Adrenal gland (tissue), 12 donors: ENCODE results near the gene AGT. TPM values are rescaled to one million over a fixed set of nuclear protein-coding genes. Genes with fewer than 3 reads are reported as not detected.
"Not testable (repeated sequence)": the region's sequence is repeated elsewhere in the genome, so short reads cannot be mapped to it uniquely, and the experiment has no call there.

ENCODE experiments used
- DNase-seq, 7 donors: peaks; one replicate each; pipeline ENCODE4 v3.0.0-alpha.2; 2019 to 2020
- H3K27ac ChIP-seq, 5 donors: fragments of 200-600 bp; sonication (generic) in 4 of 5; 1 replicate in 3 of 5; 2 replicates in 2 of 5; pipeline versions ENCODE4 v1.5.1 to v1.8.0; 2016 to 2020; ENCODE audit warnings: mild to moderate bottlenecking in 1 of 5
- H3K27me3 ChIP-seq: fragments of 200-600 bp; 2 replicates; pipeline ENCODE4 v1.8.0; 2021
- H3K36me3 ChIP-seq, 2 donors: fragments of 200-600 bp; replicated peaks in 1 of 2; 1 replicate in 1 of 2; 2 replicates in 1 of 2; pipeline versions ENCODE4 v1.5.1 to v1.8.0; 2018 to 2022
- H3K4me1 ChIP-seq, 2 donors: fragments of 200-600 bp; replicated peaks in 1 of 2; 1 replicate in 1 of 2; 2 replicates in 1 of 2; pipeline versions ENCODE4 v1.5.1 to v1.8.0; 2018 to 2021
- H3K4me3 ChIP-seq, 4 donors: fragments of 200-600 bp; sonication (generic) in 3 of 4; one replicate each; pipeline ENCODE4 v1.5.1; 2016 to 2018
- H3K9me3 ChIP-seq, 3 donors: fragments of 200-600 bp; sonication (generic) in 1 of 3; replicated peaks in 1 of 3; 1 replicate in 2 of 3; 2 replicates in 1 of 3; pipeline versions ENCODE4 v1.5.1 to v1.8.0; 2016 to 2021
- CTCF ChIP-seq, 6 experiments: fragments of 450-650 bp in 4 of 6; fragments of 200-600 bp in 2 of 6; sonication (generic) in 1 of 6; IDR thresholded peaks; 1 replicate in 5 of 6; 2 replicates in 1 of 6; pipeline versions ENCODE4 v1.5.1 to v1.8.0; 2016 to 2021; ENCODE audit warnings: antibody characterized with exemption in 6 of 6, mild to moderate bottlenecking in 2 of 6, moderate library complexity in 1 of 6
- POLR2A ChIP-seq, 2 donors: fragments of 450-650 bp; IDR thresholded peaks; one replicate each; pipeline ENCODE4 v1.6.1; 2017; ENCODE audit warnings: antibody characterized with exemption in 2 of 2, mild to moderate bottlenecking in 2 of 2, moderate library complexity in 1 of 2
- WGBS, 4 donors: extraction: QIAGEN DNeasy Blood & Tissue Kit in 2 of 4; methylation state at CpG; one replicate each; pipeline versions ENCODE4 v1.1.5 to v1.1.7; 2013 to 2017; 5-methylcytosine and 5-hydroxymethylcytosine counted together
- intact Hi-C, 2 donors: fragments of 100-400 bp; cut with DNase I; formaldehyde crosslinking; loops; one replicate each; pipeline versions ENCODE4 v1.14.1 to v1.15.0; 2022 to 2023
- polyA plus RNA-seq, 3 donors: library from polyadenylated mRNA; stranded (reverse); fragments of 200-250 nt in 2 of 3; fragments of 350-450 nt in 1 of 3; fragmentation: Illumina TruSeq in 1 of 3; extraction: RNeasy Lipid Tissue Mini Kit (QIAGEN cat#74804) in 1 of 3; gene quantifications; one replicate each; pipeline ENCODE4 v1.2.3, GENCODE V29; 2013 to 2014
- total RNA-seq, 9 donors: library from RNA; depleted of rRNA in 4 of 9; stranded (reverse); fragments of >200 nt in 4 of 9; fragments of 120-200 nt in 1 of 9; fragmentation: NEBNext Ultra II Directional in 1 of 9; extraction: Animal tissue kit (Norgen Biotek cat#: 25700) in 1 of 9; gene quantifications; one replicate each; pipeline versions ENCODE4 v1.1.0 to v1.2.4, GENCODE V29; 2013 to 2023
- donor health status: healthy with polysubstance abuse.
- donor health status: Bipolar disorder and iron deficiency.
- donor health status: DM: yes; HTN: yes; CAD: no.
- donor health status: DM: no; HTN: no; CAD: no.
- donor health status: DM: no; HTN: no; CAD: no.
- donor health status: DM: yes; HTN: yes; CAD: no.

The AGT gene
- total and polyA plus RNA-seq, 12 donors: 6.3 to 103 (median 18.7) TPM

- 97 to 100% (median 100%) methylated on average over 2 of the region's 2 CpGs for WGBS, 4 donors
- Histone ChIP-seq H3K4me3 (no peak overlapping the region), H3K9me3 (no peaks in the 10 kb centered on the region), H3K4me1 (no peaks in the 10 kb centered on the region), H3K27ac (no peak overlapping the region), H3K27me3 (no peaks in the 10 kb centered on the region), H3K36me3 (peaks cover 0 to 21% of the 10 kb centered on the region in 2 donors)
- TF ChIP-seq POLR2A (IDR thresholded peaks at IDR 0.05) (no peak), CTCF (IDR thresholded peaks at IDR 0.05) (no peak)
- DNase-seq: no peak
- intact Hi-C loops: no loop called here
These were observed 55.2 kb downstream of the AGT start for GRCh38 chr1:230658691-230659090.

GRCh38 chr1:230658103-230658502 is 55.8 kb downstream of the AGT start:
- H3K4me1 ChIP-seq, H3K4me3 ChIP-seq, H3K9me3 ChIP-seq, H3K27me3 ChIP-seq, H3K27ac ChIP-seq, DNase-seq, intact Hi-C loops: not testable (repeated sequence)
- 80 to 100% (median 91%) methylated on average over 1 of the region's 1 CpG for WGBS, 4 donors
- H3K36me3 ChIP-seq: peaks cover 0 to 17% of the 10 kb centered on the region in 2 donors

- H3K9me3 ChIP-seq, intact Hi-C loops, H3K27ac ChIP-seq, H3K4me1 ChIP-seq, DNase-seq, H3K4me3 ChIP-seq, H3K27me3 ChIP-seq: not testable (repeated sequence)
- H3K36me3 ChIP-seq: peaks cover 0 to 16% of the 10 kb centered on the region in 2 donors
- WGBS, 4 donors: 91 to 100% (median 100%) methylated on average over 1 of the region's 1 CpG
These were observed 57.2 kb downstream of the AGT start for GRCh38 chr1:230656719-230657118.

Other genes with a start within 250 kb of the AGT start
- 10 to 100 TPM; 36.3 to 80.1 (median 51.4) TPM for gene COG2, start 71.6 kb downstream of the AGT start, total RNA-seq
- gene COG2, start 71.6 kb downstream of the AGT start, polyA plus RNA-seq: 10 to 100 TPM; 12.0 to 57.8 (median 16.3) TPM
- 1 to 10 TPM in 4 of 9 donors, under 1 TPM in 4, not detected in 1; 0.48 to 2.5 (median 1.1) TPM for gene CAPN9, start 33.3 kb upstream of the AGT start, total RNA-seq
- 1 to 10 TPM in 1 of 3 donors, under 1 TPM in 1, not detected in 1; 0.64 to 5.1 TPM for gene CAPN9, start 33.3 kb upstream of the AGT start, polyA plus RNA-seq
- 10 to 100 TPM; 18.3 to 59.4 (median 34.6) TPM for gene C1orf198, start 154.4 kb upstream of the AGT start, total RNA-seq
- gene C1orf198, start 154.4 kb upstream of the AGT start, polyA plus RNA-seq: 10 to 100 TPM; 15.2 to 22.8 (median 17.7) TPM